ENCODE results near the gene RABGAP1L. TPM values are rescaled to one million over a fixed set of nuclear protein-coding genes. Genes with fewer than 3 reads are reported as not detected.

The RABGAP1L gene
- total RNA-seq, 4 donors from 2014 or later = 42.4 to 74.5 (median 49.1) TPM

- Histone ChIP-seq H3K36me3 (no peaks in the 10 kb centered on the region), H3K27me3 (no peaks in the 10 kb centered on the region), H3K4me1 (peaks cover 0 to 44% (median 13%) of the 10 kb centered on the region in 4 donors), H3K4me3 (peak overlapping the region; percentile 36 to 99 (median 94)), H3K9me3 (no peaks in the 10 kb centered on the region), H3K27ac (peak overlapping the region; percentile 96 to 100 (median 98))
- WGBS, 2 donors = 14 to 15% methylated on average over 19 of the region's 19 CpGs
- no peak for TF ChIP-seq POLR2A (IDR thresholded peaks at IDR 0.05)
- TF ChIP-seq EP300 (IDR thresholded peaks at IDR 0.05) = no peak
- TF ChIP-seq, protein P1, sequence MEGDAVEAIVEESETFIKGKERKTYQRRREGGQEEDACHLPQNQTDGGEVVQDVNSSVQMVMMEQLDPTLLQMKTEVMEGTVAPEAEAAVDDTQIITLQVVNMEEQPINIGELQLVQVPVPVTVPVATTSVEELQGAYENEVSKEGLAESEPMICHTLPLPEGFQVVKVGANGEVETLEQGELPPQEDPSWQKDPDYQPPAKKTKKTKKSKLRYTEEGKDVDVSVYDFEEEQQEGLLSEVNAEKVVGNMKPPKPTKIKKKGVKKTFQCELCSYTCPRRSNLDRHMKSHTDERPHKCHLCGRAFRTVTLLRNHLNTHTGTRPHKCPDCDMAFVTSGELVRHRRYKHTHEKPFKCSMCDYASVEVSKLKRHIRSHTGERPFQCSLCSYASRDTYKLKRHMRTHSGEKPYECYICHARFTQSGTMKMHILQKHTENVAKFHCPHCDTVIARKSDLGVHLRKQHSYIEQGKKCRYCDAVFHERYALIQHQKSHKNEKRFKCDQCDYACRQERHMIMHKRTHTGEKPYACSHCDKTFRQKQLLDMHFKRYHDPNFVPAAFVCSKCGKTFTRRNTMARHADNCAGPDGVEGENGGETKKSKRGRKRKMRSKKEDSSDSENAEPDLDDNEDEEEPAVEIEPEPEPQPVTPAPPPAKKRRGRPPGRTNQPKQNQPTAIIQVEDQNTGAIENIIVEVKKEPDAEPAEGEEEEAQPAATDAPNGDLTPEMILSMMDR (IDR thresholded peaks at IDR 0.05) = peak; percentile 62 to 80 (median 75)
- peak in 1 of 2 donors; percentile 56 for DNase-seq (ENCODE audit: low spot score in 2 of 2)
Observed at GRCh38 chr1:174998569-174999215, 839.4 kb downstream of the RABGAP1L start.

- peaks cover 0 to 51% (median 13%) of the 10 kb centered on the region in 4 donors for H3K4me1 ChIP-seq
- TF ChIP-seq, protein P1 (IDR thresholded peaks at IDR 0.05) = peak in 1 of 5 experiments; percentile 24
- TF ChIP-seq EP300 (IDR thresholded peaks at IDR 0.05) (peak; percentile 97 to 99), POLR2A (IDR thresholded peaks at IDR 0.05) (peak; percentile 95 to 98)
Observed at GRCh38 chr1:174999216-174999935, 840.1 kb downstream of the RABGAP1L start.

DNA sequence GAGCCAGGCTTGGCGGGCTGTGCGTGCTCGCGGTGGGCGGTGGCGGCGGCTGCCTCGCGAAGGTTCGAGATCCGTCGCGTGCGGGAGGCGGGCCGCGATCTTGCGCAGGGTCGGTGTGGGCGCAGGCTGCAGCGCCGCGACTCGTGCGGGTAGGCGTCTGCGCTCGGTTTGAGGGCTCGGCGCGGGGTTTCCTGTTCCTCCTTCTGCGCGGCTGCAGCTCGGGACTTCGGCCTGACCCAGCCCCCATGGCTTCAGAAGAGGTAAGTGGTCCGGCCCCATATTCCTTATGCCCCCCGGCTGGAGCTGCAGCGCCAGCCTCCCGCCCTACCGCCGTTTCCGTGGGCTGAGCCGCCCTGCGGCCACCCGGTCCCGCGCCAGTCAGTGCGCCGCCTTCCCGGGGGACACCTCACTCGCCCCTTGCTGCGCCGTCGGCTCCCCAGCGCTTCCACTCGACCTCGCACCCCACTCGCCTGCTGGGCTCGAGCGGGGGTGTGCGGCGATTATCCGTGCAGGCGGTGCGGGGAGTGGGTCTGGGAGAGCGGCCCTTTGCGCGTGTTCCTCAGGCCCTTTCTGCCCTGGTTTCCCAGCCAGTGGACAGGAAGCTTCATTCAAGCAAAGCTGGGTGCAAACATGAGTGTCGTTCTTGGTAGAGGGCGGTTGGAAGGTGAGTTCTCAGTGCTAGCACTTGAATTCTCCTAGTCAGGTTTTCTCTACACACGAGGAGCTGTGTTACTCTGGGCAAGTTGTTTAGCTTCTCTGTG, 840.8 kb downstream of the RABGAP1L start, which contains the start of gene CACYBP:
CACYBP (plus strand) TSS at position 12 of the 761 bp plus-strand sequence; CDS start at position 246, 234 bp downstream.
- Histone ChIP-seq H3K4me3 (peak within 1 kb of the TSS; percentile 84 to 99 (median 94)), H3K9me3 (no peaks in the 10 kb centered on the region), H3K4me1 (peaks cover 0 to 51% (median 13%) of the 10 kb centered on the region in 4 donors), H3K36me3 (peaks cover 0 to under 1% (median 0%) of the 10 kb centered on the region in 3 donors), H3K27me3 (no peaks in the 10 kb centered on the region), H3K27ac (peak within 1 kb of the TSS; percentile 96 to 100 (median 98))
- TF ChIP-seq POLR2A (IDR thresholded peaks at IDR 0.05) = peak; percentile 70 to 85
- TF ChIP-seq, protein P1 (IDR thresholded peaks at IDR 0.05) = no peak
- peak in 1 of 2 donors; percentile 35 for TF ChIP-seq EP300 (IDR thresholded peaks at IDR 0.05)
- peak; percentile 26 to 34 for DNase-seq (ENCODE audit: low spot score in 2 of 2)
- 0 to 1% methylated on average over 40 to 63 of the region's 71 CpGs for WGBS, 2 donors

More at GRCh38 chr1:174999216-174999935, 840.1 kb downstream of the RABGAP1L start:
- no peaks in the 10 kb centered on the region for H3K27me3 ChIP-seq
- peak overlapping the region; percentile 36 to 99 (median 94) for H3K4me3 ChIP-seq
- DNase-seq (ENCODE audit: low spot score in 2 of 2) = peak; percentile 95 to 97
- H3K9me3 ChIP-seq = no peaks in the 10 kb centered on the region
- H3K27ac ChIP-seq = peak overlapping the region; percentile 96 to 100 (median 98)
- 0 to 1% methylated on average over 33 to 57 of the region's 58 CpGs for WGBS, 2 donors
- no peaks in the 10 kb centered on the region for H3K36me3 ChIP-seq

DNA sequence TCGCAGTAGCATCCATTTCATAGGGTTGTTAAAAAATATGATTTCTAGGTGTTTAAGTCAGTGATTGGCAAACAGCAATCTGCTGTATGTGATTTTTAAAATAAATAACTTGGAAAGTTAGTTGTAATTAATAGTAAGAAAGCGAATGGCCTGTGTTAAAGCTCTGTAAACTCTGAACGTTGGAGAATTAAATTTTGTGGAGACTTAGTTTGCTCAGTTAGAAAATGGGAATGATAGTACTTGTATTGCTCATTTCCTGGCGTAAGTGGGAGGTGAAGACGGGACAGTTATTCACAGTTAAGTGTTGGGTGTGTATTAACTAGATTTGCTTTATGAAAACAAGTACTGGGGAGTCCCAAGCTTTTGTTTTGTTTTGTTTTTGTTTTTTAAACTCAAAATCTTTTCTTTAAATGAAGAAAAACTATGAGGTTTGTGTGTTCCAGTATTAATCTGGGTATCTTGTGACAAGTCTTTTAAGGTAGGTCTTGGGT, 841.4 kb downstream of the RABGAP1L start:
- WGBS, 2 donors = 6% methylated on average over 5 of the region's 5 CpGs
- peaks cover 0 to 51% (median 13%) of the 10 kb centered on the region in 4 donors for H3K4me1 ChIP-seq

More for the DNA sequence above, 841.4 kb downstream of the RABGAP1L start:
- Histone ChIP-seq H3K36me3 (peaks cover 0 to 7% (median 0%) of the 10 kb centered on the region in 3 donors), H3K4me3 (peak overlapping the region; percentile 84 to 99 (median 94)), H3K27me3 (no peaks in the 10 kb centered on the region), H3K9me3 (no peaks in the 10 kb centered on the region), H3K27ac (peak overlapping the region; percentile 96 to 100 (median 98))
- TF ChIP-seq EP300 (IDR thresholded peaks at IDR 0.05) = no peak
- no peak for TF ChIP-seq POLR2A (IDR thresholded peaks at IDR 0.05)
- TF ChIP-seq, protein P1 (IDR thresholded peaks at IDR 0.05) = no peak
- DNase-seq (ENCODE audit: low spot score in 2 of 2) = no peak
